GM23248 (cell line): ENCODE measurements around the gene VPS41.

Experiments
- EZH2 ChIP-seq: fragments of 200-600 bp; sonication (generic); IDR thresholded peaks from 2 replicates; pipeline ENCODE4 v1.6.1; 2018; ENCODE audit warnings: antibody characterized with exemption, mild to moderate bottlenecking; ENCODE audit not compliant: insufficient read depth, poor library complexity, severe bottlenecking
- EZH2phosphoT487 ChIP-seq: fragments of 200-600 bp; sonication (generic); IDR thresholded peaks from 2 replicates; pipeline ENCODE4 v1.6.1; 2018; ENCODE audit warnings: antibody characterized with exemption, moderate library complexity, mild to moderate bottlenecking, low read depth; ENCODE audit not compliant: insufficient read depth

GRCh38 chr7:38704751-38705150, 204.2 kb downstream of the VPS41 start:
- TF ChIP-seq EZH2 (no peak), EZH2phosphoT487 (no peak)
